Right ventricle myocardium inferior (tissue), 1 donor: ENCODE results near the gene EEA1. TPM values are rescaled to one million over a fixed set of nuclear protein-coding genes. Genes with fewer than 3 reads are reported as not detected.

Experiments
- ATAC-seq: fragments of 200-7000 bp; cut with Tn5 transposase; one replicate; pipeline ENCODE4 v1.9.1; 2020; ENCODE audit warnings: mild to moderate bottlenecking, moderate library complexity
- DNase-seq: peaks from one replicate; pipeline ENCODE4 v3.0.0; 2021; ENCODE audit errors: missing footprints
- intact Hi-C: fragments of 100-400 bp; cut with DNase I; formaldehyde crosslinking; loops from one replicate; pipeline ENCODE4 v1.11.0; 2022
- total RNA-seq: library from RNA; stranded (reverse); fragmentation: NEBNext Ultra II Directional; extraction: Animal tissue kit (Norgen Biotek cat#: 25700); gene quantifications from one replicate; pipeline ENCODE4 v1.2.1, GENCODE V29; 2021
- donor health status: DM: no; HTN: yes; CAD: no; lungs with severe emphysema.

Gene EEA1
- total RNA-seq, 1 donor from 2014 or later: 25.8 TPM

- DNase-seq (no peak), ATAC-seq (no peak)
- intact Hi-C loops: no loop called here
Measured at GRCh38 chr12:92737855-92738850, 190.9 kb downstream of the EEA1 start.

DNA sequence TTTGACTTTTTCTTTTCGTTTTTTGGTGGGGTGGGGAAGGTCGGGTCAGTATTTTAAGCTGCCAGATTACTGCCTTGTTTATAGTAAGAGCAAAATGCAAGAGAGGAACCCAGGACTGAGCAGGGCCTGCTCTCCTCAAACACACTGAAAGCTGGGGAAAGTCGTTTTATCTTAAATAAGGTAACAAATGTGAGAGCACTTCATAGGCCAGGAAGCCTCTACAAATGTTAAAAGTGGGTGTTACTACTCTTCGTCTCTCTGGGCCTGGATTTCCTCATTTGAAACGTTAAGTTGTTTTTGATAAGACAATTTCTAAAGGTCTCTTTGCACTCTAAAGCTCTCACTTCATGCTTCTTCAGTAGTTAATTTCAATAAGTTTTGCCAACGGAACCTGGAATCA is 192.5 kb downstream of the EEA1 start:
- intact Hi-C loops: no loop called here
- no peak for DNase-seq
- ATAC-seq: no peak

GRCh38 chr12:92735131-92735721 is 193.9 kb downstream of the EEA1 start:
- ATAC-seq (peak; percentile 70), DNase-seq (no peak)
- intact Hi-C loops: no loop called here

DNA sequence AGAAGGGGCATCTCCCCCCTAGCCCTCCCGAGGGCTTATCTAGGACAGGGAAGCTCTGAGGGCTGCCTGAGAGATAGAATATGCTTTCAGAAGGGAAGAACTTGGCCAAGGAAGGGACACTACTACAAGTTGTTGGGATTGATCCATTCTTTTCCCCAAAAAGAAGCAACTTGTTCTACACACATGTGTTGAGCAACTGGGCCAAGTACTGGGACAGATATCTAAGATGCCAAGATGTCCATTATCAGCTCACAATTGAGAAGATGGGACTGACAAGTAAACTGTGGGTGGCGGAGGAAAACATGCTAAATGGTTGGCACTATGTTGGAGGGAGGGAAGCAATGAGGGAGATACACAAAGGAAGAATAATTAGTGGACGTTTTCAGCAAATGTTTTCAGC is 195.4 kb downstream of the EEA1 start:
- intact Hi-C loops: no loop called here
- ATAC-seq: no peak
- DNase-seq: no peak

DNA sequence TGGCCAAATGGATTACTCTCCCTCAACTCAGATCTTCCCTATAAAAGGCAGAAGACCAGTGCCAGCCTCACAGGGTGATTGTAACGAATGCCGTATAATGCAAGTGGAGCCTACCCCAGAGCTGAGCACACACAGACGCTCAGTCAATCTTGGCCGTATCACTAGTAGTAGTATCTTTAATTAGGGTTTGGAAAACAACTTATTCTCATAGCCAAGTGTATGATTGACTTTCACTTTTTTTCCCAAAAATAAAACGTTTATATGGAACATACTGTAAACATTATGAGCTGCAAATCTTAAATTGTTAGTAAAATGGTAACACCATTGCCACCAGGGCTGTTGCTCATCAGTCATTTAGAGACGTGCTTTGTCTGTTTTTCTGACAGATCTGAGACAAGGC is 195.9 kb downstream of the EEA1 start:
- intact Hi-C loops: no loop called here
- DNase-seq: no peak
- no peak for ATAC-seq

DNA sequence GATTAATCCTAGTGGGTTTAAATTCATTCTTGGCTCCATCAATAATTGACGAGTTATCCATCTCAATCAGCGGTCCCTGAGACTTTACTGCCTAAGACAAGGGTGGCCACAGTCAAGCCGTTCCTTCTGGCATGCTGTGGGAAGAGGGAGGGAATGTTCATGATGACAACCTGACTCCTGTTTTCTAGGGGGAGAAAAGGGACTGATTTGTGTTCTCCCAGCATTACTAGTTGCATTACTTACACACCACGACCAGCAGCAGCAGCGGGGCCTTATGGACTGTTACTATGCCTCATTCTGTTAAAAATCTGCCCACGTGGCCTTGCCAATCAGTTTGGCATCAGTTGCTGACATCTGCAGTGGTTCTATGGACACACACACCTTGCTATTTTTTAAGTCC is 196.4 kb downstream of the EEA1 start:
- DNase-seq: no peak

DNA sequence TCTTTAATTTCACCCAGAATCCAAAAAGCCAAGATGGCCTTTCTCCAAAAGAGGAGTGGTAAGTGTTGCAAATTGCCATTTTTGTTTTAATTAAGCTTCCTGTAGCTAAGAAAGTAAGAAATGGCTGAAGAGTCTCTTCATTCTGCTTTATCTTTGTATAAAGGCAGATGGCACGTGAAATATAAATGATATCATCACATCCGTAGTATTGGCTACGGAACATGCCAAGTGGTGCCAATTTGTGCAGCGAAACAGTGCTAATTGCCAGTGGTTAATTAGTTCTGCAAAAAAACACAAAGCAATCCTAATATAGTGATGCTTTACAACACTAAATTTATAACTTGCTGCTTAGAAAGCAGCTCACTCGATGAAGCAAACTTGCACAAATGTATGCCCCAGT is 196.9 kb downstream of the EEA1 start:
- no peak for ATAC-seq
- intact Hi-C loops: no loop called here
- DNase-seq: no peak

More for the DNA sequence above, 196.4 kb downstream of the EEA1 start:
- intact Hi-C loops: no loop called here
- no peak for ATAC-seq

DNA sequence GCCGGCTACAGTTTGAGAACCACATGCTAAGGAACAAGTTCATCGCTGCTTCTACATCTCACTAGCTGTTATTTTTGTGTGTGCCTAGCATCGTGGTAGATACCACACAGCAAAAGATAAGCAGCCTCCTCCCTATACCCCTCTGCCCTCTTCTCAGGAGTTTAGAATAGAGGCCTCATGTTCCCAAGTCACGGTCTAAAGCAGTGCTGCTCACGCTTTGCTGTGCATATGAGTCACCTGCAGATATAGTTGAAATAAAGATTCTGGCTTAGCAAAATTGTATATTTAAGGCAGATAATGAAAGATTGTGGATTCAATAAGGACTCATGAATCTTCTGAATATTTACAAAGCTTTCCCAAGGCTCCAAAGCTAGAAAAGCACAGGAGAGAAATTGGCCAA is 198.3 kb downstream of the EEA1 start:
- ATAC-seq: no peak
- no peak for DNase-seq
- intact Hi-C loops: no loop called here

GRCh38 chr12:92729773-92730305 is 199.3 kb downstream of the EEA1 start:
- DNase-seq: no peak
- no peak for ATAC-seq
- intact Hi-C loops: no loop called here

DNA sequence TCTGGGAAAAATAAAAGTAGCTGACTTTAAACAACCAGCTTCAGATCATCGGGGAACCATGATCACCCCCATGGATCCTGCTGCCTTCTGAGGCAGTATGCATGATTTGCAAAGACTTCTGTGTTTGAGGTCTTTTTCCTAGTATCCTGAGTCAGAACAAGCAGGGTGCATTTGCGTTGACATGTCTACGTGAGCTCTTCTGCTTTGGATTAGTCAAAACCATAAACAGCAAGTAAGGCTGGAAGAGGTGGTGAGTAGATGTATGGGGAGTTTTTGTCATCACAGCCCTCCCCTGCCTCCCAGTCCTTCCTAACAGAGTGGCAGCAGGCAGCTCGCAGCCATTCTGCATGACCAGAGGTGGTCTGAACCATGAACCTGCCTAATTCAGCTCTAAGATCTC is 202.2 kb downstream of the EEA1 start:
- no peak for DNase-seq

DNA sequence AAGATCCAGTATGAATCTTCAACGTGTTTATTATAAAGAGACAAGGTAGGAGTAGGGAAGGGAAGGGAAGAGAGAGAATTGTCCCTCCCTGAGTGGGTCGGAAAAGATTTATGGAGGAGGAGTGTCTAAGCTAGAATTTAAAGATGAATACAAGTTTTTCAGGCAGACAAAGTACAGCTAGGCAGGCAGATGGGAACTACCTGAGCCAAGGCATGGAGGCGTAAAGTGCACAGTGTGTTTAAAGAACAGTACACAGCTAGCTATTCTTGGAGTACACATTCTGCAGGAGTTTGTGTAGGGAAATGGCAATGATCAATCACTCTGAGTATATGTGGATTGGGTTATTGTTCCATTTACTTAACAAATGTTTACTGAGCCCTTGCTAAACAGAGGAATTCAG is 206.2 kb downstream of the EEA1 start:
- DNase-seq (no peak), ATAC-seq (no peak)
- intact Hi-C loops: no loop called here

More for the DNA sequence above, 202.2 kb downstream of the EEA1 start:
- intact Hi-C loops: no loop called here
- ATAC-seq: no peak

GRCh38 chr12:92721656-92722055 is 207.4 kb downstream of the EEA1 start:
- intact Hi-C loops: no loop called here
- ATAC-seq: no peak
- DNase-seq: no peak

GRCh38 chr12:92721130-92721529 is 208.0 kb downstream of the EEA1 start:
- intact Hi-C loops: no loop called here
- ATAC-seq (no peak), DNase-seq (no peak)

Other genes starting within 250 kb of the EEA1 start
- not detected for gene PLEKHG7, start 226.3 kb downstream of the EEA1 start, total RNA-seq